ENCODE measurements around the gene AHCYL2. TPM values are rescaled to one million over a fixed set of nuclear protein-coding genes. Genes with fewer than 3 reads are reported as not detected.
A peak's percentile ranks its signal among the peaks of the same experiment; 100 is the strongest.

The AHCYL2 gene
- total RNA-seq, 2 donors from 2014 or later = 30.8 to 31.4 TPM

DNA sequence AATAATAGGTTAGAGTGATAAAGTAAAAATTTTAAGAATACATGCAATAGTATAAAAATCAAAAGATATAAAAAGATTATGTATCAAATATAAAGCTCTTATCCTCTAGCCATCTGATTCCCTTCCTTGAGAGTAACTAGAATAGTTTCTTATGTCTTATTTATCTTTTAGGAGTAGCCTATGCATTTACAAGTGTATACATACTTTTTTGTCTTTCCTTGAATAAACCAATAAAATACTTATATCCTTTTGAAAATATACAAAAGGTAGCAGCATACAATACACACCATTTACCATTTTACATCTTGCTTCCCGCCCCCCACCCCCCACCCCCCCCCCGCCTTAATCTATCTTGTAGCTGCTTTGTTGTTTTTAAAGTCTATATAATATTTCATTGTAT is 31.4 kb downstream of the AHCYL2 start:
- H3K4me3 ChIP-seq (ENCODE audit: low read length) = no peak overlapping the region
- Mint-ChIP-seq H3K27ac (no peak overlapping the region), H3K9me3 (no peaks in the 10 kb centered on the region), H3K36me3 (ENCODE audit: low read depth) (no peaks in the 10 kb centered on the region), H3K4me1 (peaks cover 31% of the 10 kb centered on the region), H3K4me3 (no peak overlapping the region), H3K27me3 (ENCODE audit: insufficient read depth) (no peaks in the 10 kb centered on the region)
- no peak overlapping the region for H3K27ac ChIP-seq (ENCODE audit: low read depth, low read length)
- H3K9ac ChIP-seq (ENCODE audit: extremely low read depth, low read length, poor library complexity, severe bottlenecking) = no peak overlapping the region
- TF ChIP-seq, protein P1, sequence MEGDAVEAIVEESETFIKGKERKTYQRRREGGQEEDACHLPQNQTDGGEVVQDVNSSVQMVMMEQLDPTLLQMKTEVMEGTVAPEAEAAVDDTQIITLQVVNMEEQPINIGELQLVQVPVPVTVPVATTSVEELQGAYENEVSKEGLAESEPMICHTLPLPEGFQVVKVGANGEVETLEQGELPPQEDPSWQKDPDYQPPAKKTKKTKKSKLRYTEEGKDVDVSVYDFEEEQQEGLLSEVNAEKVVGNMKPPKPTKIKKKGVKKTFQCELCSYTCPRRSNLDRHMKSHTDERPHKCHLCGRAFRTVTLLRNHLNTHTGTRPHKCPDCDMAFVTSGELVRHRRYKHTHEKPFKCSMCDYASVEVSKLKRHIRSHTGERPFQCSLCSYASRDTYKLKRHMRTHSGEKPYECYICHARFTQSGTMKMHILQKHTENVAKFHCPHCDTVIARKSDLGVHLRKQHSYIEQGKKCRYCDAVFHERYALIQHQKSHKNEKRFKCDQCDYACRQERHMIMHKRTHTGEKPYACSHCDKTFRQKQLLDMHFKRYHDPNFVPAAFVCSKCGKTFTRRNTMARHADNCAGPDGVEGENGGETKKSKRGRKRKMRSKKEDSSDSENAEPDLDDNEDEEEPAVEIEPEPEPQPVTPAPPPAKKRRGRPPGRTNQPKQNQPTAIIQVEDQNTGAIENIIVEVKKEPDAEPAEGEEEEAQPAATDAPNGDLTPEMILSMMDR (conservative IDR thresholded peaks at IDR 0.05) = no peak
- H3K27me3 ChIP-seq (ENCODE audit: control insufficient read depth, insufficient read depth, low read length, poor library complexity, severe bottlenecking) = no peaks in the 10 kb centered on the region
- H3K36me3 ChIP-seq (ENCODE audit: control insufficient read depth, insufficient read depth, low read length) = no peaks in the 10 kb centered on the region
- DNase-seq = no peak
- H3K9me3 ChIP-seq (ENCODE audit: control insufficient read depth, low read length) = no peaks in the 10 kb centered on the region
- H3K4me1 ChIP-seq (ENCODE audit: control insufficient read depth, insufficient read depth, low read length) = peaks cover 3% of the 10 kb centered on the region
- WGBS, 2 experiments (ENCODE audit: insufficient coverage in 1 of 2, insufficient read length in 1 of 2) = no CpG with 5 or more reads among the region's 2 CpGs

GRCh38 chr7:129257168-129257567 is 32.3 kb downstream of the AHCYL2 start:
- Histone ChIP-seq H3K27ac (ENCODE audit: low read depth, low read length) (no peak overlapping the region), H3K9ac (ENCODE audit: extremely low read depth, low read length, poor library complexity, severe bottlenecking) (no peak overlapping the region), H3K4me1 (ENCODE audit: control insufficient read depth, insufficient read depth, low read length) (peaks cover 3% of the 10 kb centered on the region), H3K9me3 (ENCODE audit: control insufficient read depth, low read length) (no peaks in the 10 kb centered on the region), H3K27me3 (ENCODE audit: control insufficient read depth, insufficient read depth, low read length, poor library complexity, severe bottlenecking) (no peaks in the 10 kb centered on the region), H3K4me3 (ENCODE audit: low read length) (no peak overlapping the region), H3K36me3 (ENCODE audit: control insufficient read depth, insufficient read depth, low read length) (no peaks in the 10 kb centered on the region)
- DNase-seq = no peak
- no peaks in the 10 kb centered on the region for H3K27me3 Mint-ChIP-seq (ENCODE audit: insufficient read depth)
- peak overlapping the region; percentile 8 for H3K27ac Mint-ChIP-seq
- no peaks in the 10 kb centered on the region for H3K36me3 Mint-ChIP-seq (ENCODE audit: low read depth)
- TF ChIP-seq, protein P1 (conservative IDR thresholded peaks at IDR 0.05) = no peak
- peaks cover 31% of the 10 kb centered on the region for H3K4me1 Mint-ChIP-seq
- no peaks in the 10 kb centered on the region for H3K9me3 Mint-ChIP-seq
- no peak overlapping the region for H3K4me3 Mint-ChIP-seq

GRCh38 chr7:129258649-129259389 is 34.0 kb downstream of the AHCYL2 start:
- H3K9me3 ChIP-seq (ENCODE audit: control insufficient read depth, low read length) = no peaks in the 10 kb centered on the region
- DNase-seq = peak; percentile 68
- peak overlapping the region; percentile 72 for H3K4me3 ChIP-seq (ENCODE audit: low read length)
- peaks cover 3% of the 10 kb centered on the region for H3K4me1 ChIP-seq (ENCODE audit: control insufficient read depth, insufficient read depth, low read length)
- H3K27me3 ChIP-seq (ENCODE audit: control insufficient read depth, insufficient read depth, low read length, poor library complexity, severe bottlenecking) = no peaks in the 10 kb centered on the region
- peak overlapping the region; percentile 17 for H3K9ac ChIP-seq (ENCODE audit: extremely low read depth, low read length, poor library complexity, severe bottlenecking)
- no peaks in the 10 kb centered on the region for H3K36me3 ChIP-seq (ENCODE audit: control insufficient read depth, insufficient read depth, low read length)
- Mint-ChIP-seq H3K9me3 (no peaks in the 10 kb centered on the region), H3K27ac (peak overlapping the region; percentile 89), H3K4me3 (peak overlapping the region; percentile 30), H3K27me3 (ENCODE audit: insufficient read depth) (no peaks in the 10 kb centered on the region), H3K36me3 (ENCODE audit: low read depth) (no peaks in the 10 kb centered on the region), H3K4me1 (peaks cover 31% of the 10 kb centered on the region)
- H3K27ac ChIP-seq (ENCODE audit: low read depth, low read length) = peak overlapping the region; percentile 83
- TF ChIP-seq, protein P1 (conservative IDR thresholded peaks at IDR 0.05) = no peak
- WGBS, 2 experiments (ENCODE audit: insufficient coverage in 1 of 2, insufficient read length in 1 of 2) = 0 to 27% methylated on average over 3 to 4 of the region's 4 CpGs

Measured in endodermal cell (in vitro differentiated cells).